ENCODE results near the gene EPHB6. TPM values are rescaled to one million over a fixed set of nuclear protein-coding genes. Genes with fewer than 3 reads are reported as not detected.

Gene EPHB6
- total RNA-seq, 1 experiment from 2014 or later = 12.6 TPM

GRCh38 chr7:142864980-142865747, 10.3 kb downstream of the EPHB6 start:
- TF ChIP-seq, protein P1, sequence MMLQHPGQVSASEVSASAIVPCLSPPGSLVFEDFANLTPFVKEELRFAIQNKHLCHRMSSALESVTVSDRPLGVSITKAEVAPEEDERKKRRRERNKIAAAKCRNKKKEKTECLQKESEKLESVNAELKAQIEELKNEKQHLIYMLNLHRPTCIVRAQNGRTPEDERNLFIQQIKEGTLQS (IDR thresholded peaks at IDR 0.05) = no peak
- TF ChIP-seq EZH2phosphoT487 (IDR thresholded peaks at IDR 0.05; ENCODE audit: borderline replicate concordance) (no peak), CBX3 (IDR thresholded peaks at IDR 0.05; ENCODE audit: low read depth) (no peak), CTCF (IDR thresholded peaks at IDR 0.05 in 2 of 3, conservative IDR thresholded peaks at IDR 0.05 in 1 of 3; ENCODE audit: borderline replicate concordance in 1 of 3, insufficient read depth in 1 of 3, low read depth in 2 of 3, low read length in 2 of 3) (no peak), EGR1 (IDR thresholded peaks at IDR 0.05; ENCODE audit: low read depth) (no peak), ZNF274 (IDR thresholded peaks at IDR 0.05; ENCODE audit: low read depth, low read length) (no peak), SRF (IDR thresholded peaks at IDR 0.05; ENCODE audit: low read depth) (no peak), JUND (IDR thresholded peaks at IDR 0.05) (no peak), SP1 (IDR thresholded peaks at IDR 0.05; ENCODE audit: low read depth) (no peak), ELF1 (IDR thresholded peaks at IDR 0.05; ENCODE audit: borderline replicate concordance, low read depth) (no peak), YY1 (IDR thresholded peaks at IDR 0.05; ENCODE audit: extremely low read depth, insufficient replicate concordance, low read depth, low read length) (no peak), TCF7L2 (IDR thresholded peaks at IDR 0.05; ENCODE audit: borderline replicate concordance, extremely low read depth, insufficient read depth, insufficient read length) (no peak), POLR2AphosphoS5 (IDR thresholded peaks at IDR 0.05; ENCODE audit: low read depth, low read length) (no peak), RAD21 (IDR thresholded peaks at IDR 0.05; ENCODE audit: low read depth) (no peak), EZH2 (IDR thresholded peaks at IDR 0.05) (no peak), FOSL1 (IDR thresholded peaks at IDR 0.05; ENCODE audit: low read depth) (no peak), SIN3A (IDR thresholded peaks at IDR 0.05; ENCODE audit: low read depth) (no peak), MAX (IDR thresholded peaks at IDR 0.05) (no peak)
- TF ChIP-seq, protein P2, sequence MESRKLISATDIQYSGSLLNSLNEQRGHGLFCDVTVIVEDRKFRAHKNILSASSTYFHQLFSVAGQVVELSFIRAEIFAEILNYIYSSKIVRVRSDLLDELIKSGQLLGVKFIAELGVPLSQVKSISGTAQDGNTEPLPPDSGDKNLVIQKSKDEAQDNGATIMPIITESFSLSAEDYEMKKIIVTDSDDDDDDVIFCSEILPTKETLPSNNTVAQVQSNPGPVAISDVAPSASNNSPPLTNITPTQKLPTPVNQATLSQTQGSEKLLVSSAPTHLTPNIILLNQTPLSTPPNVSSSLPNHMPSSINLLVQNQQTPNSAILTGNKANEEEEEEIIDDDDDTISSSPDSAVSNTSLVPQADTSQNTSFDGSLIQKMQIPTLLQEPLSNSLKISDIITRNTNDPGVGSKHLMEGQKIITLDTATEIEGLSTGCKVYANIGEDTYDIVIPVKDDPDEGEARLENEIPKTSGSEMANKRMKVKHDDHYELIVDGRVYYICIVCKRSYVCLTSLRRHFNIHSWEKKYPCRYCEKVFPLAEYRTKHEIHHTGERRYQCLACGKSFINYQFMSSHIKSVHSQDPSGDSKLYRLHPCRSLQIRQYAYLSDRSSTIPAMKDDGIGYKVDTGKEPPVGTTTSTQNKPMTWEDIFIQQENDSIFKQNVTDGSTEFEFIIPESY (IDR thresholded peaks at IDR 0.05; ENCODE audit: extremely low read depth, insufficient replicate concordance, low read length) = no peak
- TF ChIP-seq, protein P3, sequence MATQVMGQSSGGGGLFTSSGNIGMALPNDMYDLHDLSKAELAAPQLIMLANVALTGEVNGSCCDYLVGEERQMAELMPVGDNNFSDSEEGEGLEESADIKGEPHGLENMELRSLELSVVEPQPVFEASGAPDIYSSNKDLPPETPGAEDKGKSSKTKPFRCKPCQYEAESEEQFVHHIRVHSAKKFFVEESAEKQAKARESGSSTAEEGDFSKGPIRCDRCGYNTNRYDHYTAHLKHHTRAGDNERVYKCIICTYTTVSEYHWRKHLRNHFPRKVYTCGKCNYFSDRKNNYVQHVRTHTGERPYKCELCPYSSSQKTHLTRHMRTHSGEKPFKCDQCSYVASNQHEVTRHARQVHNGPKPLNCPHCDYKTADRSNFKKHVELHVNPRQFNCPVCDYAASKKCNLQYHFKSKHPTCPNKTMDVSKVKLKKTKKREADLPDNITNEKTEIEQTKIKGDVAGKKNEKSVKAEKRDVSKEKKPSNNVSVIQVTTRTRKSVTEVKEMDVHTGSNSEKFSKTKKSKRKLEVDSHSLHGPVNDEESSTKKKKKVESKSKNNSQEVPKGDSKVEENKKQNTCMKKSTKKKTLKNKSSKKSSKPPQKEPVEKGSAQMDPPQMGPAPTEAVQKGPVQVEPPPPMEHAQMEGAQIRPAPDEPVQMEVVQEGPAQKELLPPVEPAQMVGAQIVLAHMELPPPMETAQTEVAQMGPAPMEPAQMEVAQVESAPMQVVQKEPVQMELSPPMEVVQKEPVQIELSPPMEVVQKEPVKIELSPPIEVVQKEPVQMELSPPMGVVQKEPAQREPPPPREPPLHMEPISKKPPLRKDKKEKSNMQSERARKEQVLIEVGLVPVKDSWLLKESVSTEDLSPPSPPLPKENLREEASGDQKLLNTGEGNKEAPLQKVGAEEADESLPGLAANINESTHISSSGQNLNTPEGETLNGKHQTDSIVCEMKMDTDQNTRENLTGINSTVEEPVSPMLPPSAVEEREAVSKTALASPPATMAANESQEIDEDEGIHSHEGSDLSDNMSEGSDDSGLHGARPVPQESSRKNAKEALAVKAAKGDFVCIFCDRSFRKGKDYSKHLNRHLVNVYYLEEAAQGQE (IDR thresholded peaks at IDR 0.05; ENCODE audit: low read depth) = no peak
- Histone ChIP-seq H3K4me3 (replicated peaks in 1 of 2; ENCODE audit: low read depth in 1 of 2, low read length in 2 of 2) (no peak overlapping the region), H4K20me1 (ENCODE audit: insufficient read depth) (no peaks in the 10 kb centered on the region), H3K4me2 (ENCODE audit: low read length) (no peak overlapping the region), H3K27me3 (ENCODE audit: insufficient read depth, low read length) (no peaks in the 10 kb centered on the region), H3K36me3 (ENCODE audit: control insufficient read depth in 1 of 2, insufficient read depth in 2 of 2, low read length in 2 of 2) (no peaks in the 10 kb centered on the region), H2AFZ (ENCODE audit: low read depth, low read length, poor library complexity, severe bottlenecking) (no peak overlapping the region), H3K9ac (ENCODE audit: low read length) (no peak overlapping the region), H3K27ac (ENCODE audit: low read depth, low read length) (no peak overlapping the region), H3K79me2 (ENCODE audit: insufficient read depth, low read length) (no peaks in the 10 kb centered on the region), H3K9me3 (ENCODE audit: control insufficient read depth in 1 of 2, insufficient read depth in 1 of 2, low read depth in 1 of 2, low read length in 2 of 2) (no peaks in the 10 kb centered on the region), H3K4me1 (ENCODE audit: control insufficient read depth in 1 of 2, insufficient read depth in 2 of 2, low read length in 2 of 2) (no peaks in the 10 kb centered on the region), H3K9me2 (ENCODE audit: insufficient read depth) (no peaks in the 10 kb centered on the region)
- ATAC-seq (no peak), DNase-seq (ENCODE audit: low read depth, low spot score) (no peak)
- intact Hi-C loops (cut with micrococcal nuclease) = no loop called here
- RAD21 ChIA-PET (ENCODE audit: low non-redundant PET in 1 of 2, low total read pairs in 2 of 2, uncharacterized antibody in 2 of 2, unreplicated experiment in 2 of 2) = no interaction called here
- CTCF ChIA-PET = interaction anchor here (1.4 to 1.7 kb wide), 3 partner anchors 8 to 262 kb away, joined by 3 to 6 read pairs (median 4); partner anchors contain the start of gene EPHB6
- POLR2A ChIA-PET = no interaction called here
- no TSS peak for BruUV-seq (replicated peaks)
